Measurements from ENCODE around the gene AKT2.
"Not testable (repeated sequence)": the region's sequence is repeated elsewhere in the genome, so short reads cannot be mapped to it uniquely, and the experiment has no call there.

The AKT2 gene

GRCh38 chr19:40284501-40285352 lies at the start of gene AKT2:
Gene AKT2 (minus strand): TSS chr19:40285345. CDS start chr19:40265267, 20,078 bp downstream.
- peak within 1 kb of the TSS; percentile 85 for H3K4me3 ChIP-seq (ENCODE audit: low read depth, low read length)
- DNase-seq (ENCODE audit: low read depth, low spot score) = no peak
- CTCF ChIA-PET = interaction anchor here (3.7 kb wide), 1 partner anchor 20 kb away, joined by 18 read pairs; no protein-coding TSS in a partner anchor
- TF ChIP-seq CTCF (IDR thresholded peaks at IDR 0.05; ENCODE audit: insufficient read depth, low read length, missing control alignments) = peak; percentile 10
- POLR2A ChIA-PET = no interaction called here

DNA sequence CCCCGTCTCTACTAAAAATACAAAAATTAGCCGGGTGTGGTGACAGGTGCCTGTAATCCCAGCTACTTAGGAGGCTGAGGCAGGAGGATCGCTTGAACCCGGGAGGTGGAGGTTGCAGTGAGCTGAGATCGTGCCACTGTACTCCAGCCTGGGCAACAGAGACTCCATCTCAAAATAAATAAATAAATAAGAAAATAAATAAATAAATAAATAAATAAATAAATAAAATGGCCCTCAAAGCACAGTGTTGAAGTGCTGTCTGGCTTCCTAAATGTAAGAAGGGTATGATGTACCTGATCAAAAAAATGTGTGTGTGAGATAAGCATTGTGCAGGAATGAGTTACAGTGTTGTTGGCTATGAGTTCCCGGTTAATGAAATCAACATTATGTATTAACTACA lies 47.9 kb upstream of the AKT2 start:
- DNase-seq (ENCODE audit: low read depth, low spot score); POLR2A ChIA-PET; H3K4me3 ChIP-seq (ENCODE audit: low read depth, low read length): not testable (repeated sequence)
- CTCF ChIA-PET = interaction anchor here (0.6 to 0.8 kb wide), 2 partner anchors 27 to 131 kb away, joined by 3 to 4 read pairs; no protein-coding TSS in a partner anchor

- POLR2A ChIA-PET = no interaction called here
- TF ChIP-seq CTCF (IDR thresholded peaks at IDR 0.05; ENCODE audit: insufficient read depth, low read length, missing control alignments) = no peak
- CTCF ChIA-PET = no interaction called here
- no peak for DNase-seq (ENCODE audit: low read depth, low spot score)
- no peak overlapping the region for H3K4me3 ChIP-seq (ENCODE audit: low read depth, low read length)
Observed at GRCh38 chr19:40332669-40333068, 47.5 kb upstream of the AKT2 start.

DNA sequence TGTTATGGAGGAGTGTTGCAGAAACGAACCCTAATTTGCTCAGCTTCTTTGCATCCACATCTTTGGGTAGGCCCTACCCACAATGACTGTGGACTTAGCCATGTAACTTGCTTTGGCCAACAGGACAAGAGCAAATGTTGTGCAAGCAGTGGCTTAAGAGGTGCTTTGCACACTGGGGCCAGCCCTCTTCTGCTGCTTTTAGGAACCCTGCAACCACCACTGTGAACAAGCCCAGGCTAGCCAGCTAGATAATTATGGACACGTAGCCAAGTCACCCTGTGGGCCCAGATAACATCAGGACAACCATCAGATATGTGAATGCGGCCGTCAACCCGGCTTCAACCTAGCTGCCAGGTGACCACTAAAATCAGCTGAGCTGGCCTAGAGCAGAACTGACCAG lies 45.9 kb upstream of the AKT2 start:
- ChIA-PET CTCF (interaction anchor here (1.1 to 3.5 kb wide), 3 partner anchors 26 to 304 kb away, joined by 3 to 15 read pairs (median 6); no protein-coding TSS in a partner anchor), POLR2A (no interaction called here)
- H3K4me3 ChIP-seq (ENCODE audit: low read depth, low read length) = no peak overlapping the region
- DNase-seq (ENCODE audit: low read depth, low spot score) = no peak
- no peak for TF ChIP-seq CTCF (IDR thresholded peaks at IDR 0.05; ENCODE audit: insufficient read depth, low read length, missing control alignments)

DNA sequence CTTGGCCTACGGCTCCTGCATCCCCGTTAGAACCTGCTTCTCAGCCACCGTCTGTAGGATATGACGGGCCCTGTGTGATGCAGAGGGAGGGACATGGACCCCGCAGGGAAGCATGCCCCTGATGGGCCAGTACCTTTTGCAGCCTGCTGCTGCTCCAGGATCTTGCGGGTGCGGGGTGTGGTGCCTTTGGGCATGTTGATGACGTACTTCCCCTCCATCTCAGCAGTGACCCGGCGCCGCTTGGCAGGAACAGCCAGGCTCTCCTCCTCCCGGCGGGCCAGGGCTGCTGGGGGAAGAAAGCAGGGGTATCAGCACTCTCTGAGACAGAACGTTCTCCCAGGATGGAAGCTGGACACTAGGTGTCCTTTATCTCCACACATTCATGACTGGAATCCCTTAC lies 41.1 kb upstream of the AKT2 start:
- ChIA-PET CTCF (interaction anchor here (0.7 to 1.4 kb wide), 2 partner anchors 22 to 93 kb away, joined by 3 to 6 read pairs; no protein-coding TSS in a partner anchor), POLR2A (no interaction called here)
- H3K4me3 ChIP-seq (ENCODE audit: low read depth, low read length) = no peak overlapping the region
- DNase-seq (ENCODE audit: low read depth, low spot score) = no peak
- no peak for TF ChIP-seq CTCF (IDR thresholded peaks at IDR 0.05; ENCODE audit: insufficient read depth, low read length, missing control alignments)

DNA sequence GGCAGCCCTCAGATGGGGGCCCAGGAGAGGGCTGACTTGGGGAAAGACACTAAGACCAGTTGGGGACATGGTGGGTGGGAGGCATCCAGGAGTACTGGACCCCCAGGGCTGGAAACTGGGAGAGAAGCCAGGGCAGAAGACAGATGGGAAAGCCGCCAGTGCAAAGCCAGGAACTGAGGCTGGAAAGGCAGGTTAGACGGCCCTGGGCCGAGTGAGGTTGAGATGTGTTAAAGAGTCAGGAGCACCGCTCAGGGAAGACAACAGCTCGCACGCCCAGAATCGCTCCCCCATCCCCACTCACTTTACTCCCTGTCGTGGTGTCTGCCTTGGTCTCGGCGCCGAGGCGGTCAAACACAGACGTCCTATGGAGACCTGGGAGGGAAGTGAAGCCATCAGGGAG lies 38.6 kb upstream of the AKT2 start:
- DNase-seq (ENCODE audit: low read depth, low spot score) = no peak
- CTCF ChIA-PET = interaction anchor here (2.0 kb wide), 1 partner anchor 19 kb away, joined by 10 read pairs; no protein-coding TSS in a partner anchor

More for the DNA sequence above, 38.6 kb upstream of the AKT2 start:
- H3K4me3 ChIP-seq (ENCODE audit: low read depth, low read length) = no peak overlapping the region
- TF ChIP-seq CTCF (IDR thresholded peaks at IDR 0.05; ENCODE audit: insufficient read depth, low read length, missing control alignments) = no peak
- POLR2A ChIA-PET = no interaction called here
